Measurements from ENCODE around the gene TMEM132A.
A peak's percentile ranks its signal among the peaks of the same experiment; 100 is the strongest.
"Not testable (repeated sequence)": the region's sequence is repeated elsewhere in the genome, so short reads cannot be mapped to it uniquely, and the experiment has no call there.

TMEM132A gene

GRCh38 chr11:60905551-60906113 lies 18.6 kb upstream of the TMEM132A start:
- no peak for DNase-seq

- DNase-seq: peak; percentile 87
Measured at GRCh38 chr11:60906132-60906972, 17.9 kb upstream of the TMEM132A start, which contains the start of gene PRPF19. PRPF19 (minus strand) TSS chr11:60906585; CDS start chr11:60906382, 203 bp downstream.

- no peak for DNase-seq
Measured at GRCh38 chr11:60908803-60909202, 15.5 kb upstream of the TMEM132A start.

GRCh38 chr11:60909680-60910280 lies 14.5 kb upstream of the TMEM132A start:
- not testable (repeated sequence) for DNase-seq

- no peak for DNase-seq
Measured at GRCh38 chr11:60910281-60910687, 14.0 kb upstream of the TMEM132A start.

GRCh38 chr11:60910711-60911380 lies 13.4 kb upstream of the TMEM132A start:
- DNase-seq: no peak

- DNase-seq: no peak
Measured at GRCh38 chr11:60912223-60912850, 11.9 kb upstream of the TMEM132A start.

GRCh38 chr11:60912851-60913528 lies 11.3 kb upstream of the TMEM132A start:
- DNase-seq: no peak

- peak; percentile 64 for DNase-seq
Measured at GRCh38 chr11:60913793-60914632, 10.2 kb upstream of the TMEM132A start, which contains the start of gene TMEM109. TMEM109 (plus strand) TSS chr11:60914158; CDS start chr11:60919694, 5,536 bp downstream.

GRCh38 chr11:60914633-60915247 lies 9.5 kb upstream of the TMEM132A start:
- no peak for DNase-seq

- DNase-seq: no peak
Measured at GRCh38 chr11:60915248-60915914, 8.9 kb upstream of the TMEM132A start.

GRCh38 chr11:60916669-60917206 lies 7.5 kb upstream of the TMEM132A start:
- no peak for DNase-seq

GRCh38 chr11:60917267-60917666 lies 7.0 kb upstream of the TMEM132A start:
- DNase-seq: no peak

GRCh38 chr11:60918251-60918938 lies 5.9 kb upstream of the TMEM132A start:
- no peak for DNase-seq

- DNase-seq: no peak
Measured at GRCh38 chr11:60918939-60919265, 5.4 kb upstream of the TMEM132A start.

- DNase-seq: no peak
Measured at GRCh38 chr11:60919320-60919719, 4.9 kb upstream of the TMEM132A start.

- DNase-seq: no peak
Measured at GRCh38 chr11:60919956-60920355, 4.3 kb upstream of the TMEM132A start.

GRCh38 chr11:60921259-60921658 lies 3.0 kb upstream of the TMEM132A start:
- DNase-seq: no peak

GRCh38 chr11:60921777-60922335 lies 2.4 kb upstream of the TMEM132A start:
- no peak for DNase-seq

Measured in activated gamma-delta T cell (primary cell).